ENCODE results near the gene KDM5A.
"Not testable (repeated sequence)": the region's sequence is repeated elsewhere in the genome, so short reads cannot be mapped to it uniquely, and the experiment has no call there.

KDM5A gene

GRCh38 chr12:334125-334524, 55.0 kb downstream of the KDM5A start:
- in situ Hi-C loops (cut with MboI; ENCODE audit: low sequenced_read_pairs): no loop called here

- in situ Hi-C loops (cut with MboI; ENCODE audit: low sequenced_read_pairs): no loop called here
Measured at GRCh38 chr12:332581-333205, 56.4 kb downstream of the KDM5A start.

GRCh38 chr12:331287-331686, 57.8 kb downstream of the KDM5A start:
- in situ Hi-C loops (cut with MboI; ENCODE audit: low sequenced_read_pairs): no loop called here

- in situ Hi-C loops (cut with MboI; ENCODE audit: low sequenced_read_pairs): no loop called here
Measured at GRCh38 chr12:325906-326305, 63.2 kb downstream of the KDM5A start.

GRCh38 chr12:323507-323906, 65.6 kb downstream of the KDM5A start:
- in situ Hi-C loops (cut with MboI; ENCODE audit: low sequenced_read_pairs): no loop called here

- in situ Hi-C loops (cut with MboI; ENCODE audit: low sequenced_read_pairs): no loop called here
Measured at GRCh38 chr12:321606-322326, 67.4 kb downstream of the KDM5A start.

- in situ Hi-C loops (cut with MboI; ENCODE audit: low sequenced_read_pairs): no loop called here
Measured at GRCh38 chr12:318759-319515, 70.2 kb downstream of the KDM5A start.

- in situ Hi-C loops (cut with MboI; ENCODE audit: low sequenced_read_pairs): no loop called here
Measured at GRCh38 chr12:308511-308910, 80.6 kb downstream of the KDM5A start.

GRCh38 chr12:307406-307805, 81.7 kb downstream of the KDM5A start:
- in situ Hi-C loops (cut with MboI; ENCODE audit: low sequenced_read_pairs): no loop called here

- in situ Hi-C loops (cut with MboI; ENCODE audit: low sequenced_read_pairs): no loop called here
Measured at GRCh38 chr12:304805-305204, 84.3 kb downstream of the KDM5A start.

- in situ Hi-C loops (cut with MboI; ENCODE audit: low sequenced_read_pairs): not testable (repeated sequence)
Measured at GRCh38 chr12:302766-303165, 86.4 kb downstream of the KDM5A start.

- in situ Hi-C loops (cut with MboI; ENCODE audit: low sequenced_read_pairs): not testable (repeated sequence)
Measured at GRCh38 chr12:300166-300565, 89.0 kb downstream of the KDM5A start.

- in situ Hi-C loops (cut with MboI; ENCODE audit: low sequenced_read_pairs): not testable (repeated sequence)
Measured at GRCh38 chr12:299511-299910, 89.6 kb downstream of the KDM5A start.

- in situ Hi-C loops (cut with MboI; ENCODE audit: low sequenced_read_pairs): not testable (repeated sequence)
Measured at GRCh38 chr12:298059-298458, 91.1 kb downstream of the KDM5A start.

- in situ Hi-C loops (cut with MboI; ENCODE audit: low sequenced_read_pairs): no loop called here
Measured at GRCh38 chr12:295132-295531, 94.0 kb downstream of the KDM5A start.

GRCh38 chr12:293199-293598, 95.9 kb downstream of the KDM5A start:
- in situ Hi-C loops (cut with MboI; ENCODE audit: low sequenced_read_pairs): no loop called here

GRCh38 chr12:292186-292585, 96.9 kb downstream of the KDM5A start:
- in situ Hi-C loops (cut with MboI; ENCODE audit: low sequenced_read_pairs): no loop called here

GRCh38 chr12:291153-291723, 97.9 kb downstream of the KDM5A start:
- in situ Hi-C loops (cut with MboI; ENCODE audit: low sequenced_read_pairs): no loop called here

- in situ Hi-C loops (cut with MboI; ENCODE audit: low sequenced_read_pairs): no loop called here
Measured at GRCh38 chr12:288687-289086, 100.4 kb downstream of the KDM5A start.

GRCh38 chr12:286531-287300, 102.4 kb downstream of the KDM5A start:
- in situ Hi-C loops (cut with MboI; ENCODE audit: low sequenced_read_pairs): no loop called here

- in situ Hi-C loops (cut with MboI; ENCODE audit: low sequenced_read_pairs): no loop called here
Measured at GRCh38 chr12:278046-278445, 111.1 kb downstream of the KDM5A start.
